ENCODE results near the gene FUT9. TPM values are rescaled to one million over a fixed set of nuclear protein-coding genes. Genes with fewer than 3 reads are reported as not detected.
A peak's percentile ranks its signal among the peaks of the same experiment; 100 is the strongest.

FUT9 gene
- polyA plus RNA-seq (ENCODE audit: insufficient read length in 3 of 3) = 1 to 10 TPM; 3.3 to 5.2 (median 4.0) TPM

DNA sequence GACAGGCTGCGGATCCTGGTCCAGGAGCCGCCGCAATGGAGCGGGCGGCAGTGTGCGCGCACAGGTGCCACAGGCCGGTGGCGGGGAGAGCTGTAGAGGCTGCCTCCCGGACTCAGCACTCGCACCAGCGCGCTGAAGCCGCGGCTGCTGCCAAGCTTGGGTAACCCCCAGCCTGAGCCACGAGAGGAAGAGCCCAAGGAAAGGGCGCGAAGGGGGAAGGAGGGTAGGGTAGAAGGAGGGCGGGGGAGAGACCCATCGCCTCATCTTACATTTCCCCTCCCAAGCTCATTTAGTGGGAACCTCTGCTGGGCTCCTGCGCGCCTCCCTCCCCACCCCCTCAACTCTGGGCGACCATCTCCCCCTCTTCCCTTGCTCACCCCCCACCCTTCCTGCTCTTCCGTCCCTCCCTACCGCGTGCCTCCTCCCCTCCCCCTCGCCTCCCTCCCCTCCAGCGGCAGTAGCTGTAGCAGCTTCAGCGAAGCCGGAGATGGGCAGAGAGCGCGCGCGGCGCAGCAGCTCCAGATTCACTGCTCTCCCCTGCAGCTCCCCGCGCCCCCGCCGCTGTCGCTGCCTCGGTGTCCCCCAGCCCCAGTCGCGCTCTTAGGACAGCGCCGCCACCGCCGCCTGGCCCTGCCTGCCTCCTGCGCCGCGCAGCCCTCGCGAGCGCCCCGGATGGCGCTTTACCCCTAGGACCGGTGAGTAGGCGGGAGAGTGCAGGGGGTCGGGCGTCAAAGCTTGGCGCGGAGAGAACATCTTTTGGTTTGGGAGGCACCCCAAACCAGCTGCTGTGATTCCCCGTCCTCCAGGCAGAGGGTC is at the start of gene FUT9:
Gene FUT9, plus strand, starts transcription at position 457 of the 816 bp plus-strand sequence. CDS start 187,182 bp downstream, outside the sequence.
- DNase-seq (ENCODE audit: low read depth in 3 of 3, low spot score in 2 of 3) = peak in 2 of 3 donors; percentile 29 to 51

GRCh38 chr6:95967594-95967993 is 48.2 kb upstream of the FUT9 start:
- no peak for DNase-seq (ENCODE audit: low read depth in 3 of 3, low spot score in 2 of 3)

- no peak for DNase-seq (ENCODE audit: low read depth in 3 of 3, low spot score in 2 of 3)
Observed at GRCh38 chr6:95973976-95974375, 41.8 kb upstream of the FUT9 start.

DNA sequence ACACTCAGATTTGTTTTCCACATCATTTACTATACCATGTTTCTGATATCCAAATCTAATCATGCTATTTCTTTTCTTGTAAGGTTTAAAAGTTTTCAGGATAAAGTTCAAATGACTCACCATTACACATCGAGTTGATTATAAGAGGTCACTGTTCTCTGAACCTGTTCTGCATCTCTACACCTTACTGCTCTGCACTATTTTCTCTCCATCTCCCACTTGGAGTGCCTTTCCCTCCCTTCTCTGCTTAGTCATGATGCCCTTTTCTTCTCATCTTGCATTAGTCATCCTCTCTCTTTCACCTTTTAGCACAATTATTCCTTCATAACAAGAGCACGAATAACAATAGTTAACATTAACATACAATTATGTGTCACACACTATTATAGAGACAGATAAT is 37.5 kb upstream of the FUT9 start:
- no peak for DNase-seq (ENCODE audit: low read depth in 3 of 3, low spot score in 2 of 3)

DNA sequence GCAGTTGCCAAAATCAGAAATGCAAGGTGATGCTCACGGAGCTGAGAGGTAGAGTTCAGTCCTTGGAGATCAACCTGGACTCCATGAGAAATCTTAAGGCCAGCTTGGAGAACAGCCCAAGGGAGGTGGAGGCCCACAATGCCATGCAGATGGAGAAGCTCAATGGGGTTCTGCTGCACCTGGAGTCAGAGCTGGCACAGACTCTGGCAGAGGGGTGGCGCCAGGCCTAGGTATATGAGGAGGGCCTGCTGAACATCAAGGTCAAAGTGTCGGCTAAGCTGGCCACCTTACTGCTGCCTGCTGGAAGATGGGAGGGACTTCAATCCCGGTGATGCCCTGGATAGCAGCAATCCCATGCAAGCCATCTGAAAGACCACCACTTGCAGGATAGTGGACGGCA is 23.9 kb upstream of the FUT9 start:
- DNase-seq (ENCODE audit: low read depth in 3 of 3, low spot score in 2 of 3) = no peak

GRCh38 chr6:95994151-95994550 is 21.6 kb upstream of the FUT9 start:
- no peak for DNase-seq (ENCODE audit: low read depth in 3 of 3, low spot score in 2 of 3)

DNA sequence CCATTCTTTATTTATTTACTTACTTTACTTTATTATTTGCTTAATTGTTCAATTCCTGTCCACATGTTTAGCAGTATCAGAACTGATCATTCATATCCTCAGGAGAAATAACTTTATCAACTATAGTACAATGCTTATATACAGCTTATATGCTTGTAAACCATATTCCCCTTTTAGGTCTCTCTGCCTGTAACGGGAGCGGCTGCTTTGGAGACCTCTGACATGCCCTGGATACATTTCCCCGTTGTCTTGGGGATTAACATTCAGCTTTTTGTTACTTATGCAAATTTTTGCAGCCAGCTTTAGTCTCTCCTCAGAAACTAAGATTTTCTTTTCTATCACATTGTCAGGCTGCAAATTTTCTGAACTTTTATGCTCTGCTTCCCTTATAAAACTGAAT is 17.6 kb upstream of the FUT9 start:
- DNase-seq (ENCODE audit: low read depth in 3 of 3, low spot score in 2 of 3) = no peak

GRCh38 chr6:96001891-96002575 is 13.7 kb upstream of the FUT9 start:
- no peak for DNase-seq (ENCODE audit: low read depth in 3 of 3, low spot score in 2 of 3)

- no peak for DNase-seq (ENCODE audit: low read depth in 3 of 3, low spot score in 2 of 3)
Observed at GRCh38 chr6:96002576-96002910, 13.2 kb upstream of the FUT9 start.

- DNase-seq (ENCODE audit: low read depth in 3 of 3, low spot score in 2 of 3) = no peak
Observed at GRCh38 chr6:96002912-96003311, 12.9 kb upstream of the FUT9 start.

DNA sequence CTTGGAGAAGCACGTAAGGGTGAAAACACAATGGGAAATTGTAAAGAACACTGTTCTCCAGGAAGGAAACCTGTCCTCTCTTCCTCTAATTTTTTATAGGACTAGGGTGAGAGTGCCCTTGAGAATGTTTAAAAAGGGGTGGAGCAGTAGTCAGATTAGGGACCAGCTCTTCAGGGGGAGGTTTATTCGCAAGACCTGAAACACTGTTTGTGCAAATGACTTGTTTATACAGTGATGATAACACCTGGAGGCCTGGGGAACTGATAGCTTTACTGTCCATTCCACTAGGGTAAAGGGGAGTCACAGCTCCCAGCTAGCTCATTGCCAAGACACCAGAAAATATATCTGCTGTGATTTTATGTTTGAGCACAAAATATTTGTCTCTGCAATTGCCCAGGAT is 8.1 kb upstream of the FUT9 start:
- no peak for DNase-seq (ENCODE audit: low read depth in 3 of 3, low spot score in 2 of 3)

DNA sequence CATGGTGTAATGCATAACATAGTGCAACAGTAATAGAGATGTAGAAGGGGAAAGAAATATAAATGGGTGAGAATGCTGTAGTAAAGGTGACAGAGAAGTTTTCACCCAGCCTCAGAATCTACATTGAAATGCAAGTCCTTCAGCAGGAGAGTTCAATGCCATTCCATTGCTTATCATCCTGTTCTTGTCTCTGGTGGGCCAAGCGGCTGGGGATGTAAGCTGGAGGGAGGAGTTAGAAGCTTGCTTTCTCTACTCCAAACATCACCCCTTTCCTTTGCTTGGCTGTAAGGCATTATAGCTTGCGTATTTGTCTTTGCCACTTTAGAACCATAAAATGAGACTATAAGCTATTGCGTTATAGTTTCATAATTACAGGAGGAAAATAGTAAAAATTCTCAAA is 2.2 kb upstream of the FUT9 start:
- no peak for DNase-seq (ENCODE audit: low read depth in 3 of 3, low spot score in 2 of 3)

- no peak for DNase-seq (ENCODE audit: low read depth in 3 of 3, low spot score in 2 of 3)
Observed at GRCh38 chr6:96014846-96015517, 792 bp upstream of the FUT9 start.

GRCh38 chr6:96016334-96017069 is 728 bp downstream of the FUT9 start:
- DNase-seq (ENCODE audit: low read depth in 3 of 3, low spot score in 2 of 3) = no peak

DNA sequence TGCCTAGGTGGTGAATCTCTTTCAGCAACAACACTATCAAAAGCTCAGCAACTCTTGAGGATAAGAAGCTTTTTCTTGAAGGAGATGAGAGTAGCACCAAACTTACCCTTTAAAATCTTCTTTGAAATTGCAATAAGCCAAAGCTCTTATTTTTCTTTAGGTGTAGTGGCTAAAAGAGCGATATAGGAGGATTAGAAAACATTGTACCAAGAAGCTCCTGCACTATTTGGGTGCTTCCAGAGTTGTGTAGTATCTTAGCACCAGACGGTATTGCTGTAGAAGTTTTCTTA is 1.2 kb downstream of the FUT9 start:
- no peak for DNase-seq (ENCODE audit: low read depth in 3 of 3, low spot score in 2 of 3)

DNA sequence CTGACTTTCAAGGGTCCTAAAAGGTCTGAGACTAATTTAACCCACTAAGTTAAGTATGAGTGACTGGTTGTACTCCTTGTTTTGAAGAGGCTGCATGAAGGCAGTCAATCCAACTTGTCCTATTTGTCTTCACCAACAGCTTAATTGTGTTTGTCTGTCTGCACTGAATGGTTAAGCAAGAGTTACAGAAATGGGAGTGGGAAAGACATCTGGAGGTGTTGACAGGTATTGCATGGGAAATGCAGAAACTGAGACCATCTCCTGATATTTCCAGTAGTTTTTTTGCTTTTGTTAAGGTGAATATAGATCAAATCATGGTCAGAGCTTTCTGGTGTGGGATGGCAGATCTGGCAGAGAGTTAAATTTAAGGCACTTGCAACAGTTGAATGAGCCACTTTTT is 6.5 kb downstream of the FUT9 start:
- DNase-seq (ENCODE audit: low read depth in 3 of 3, low spot score in 2 of 3) = no peak

DNA sequence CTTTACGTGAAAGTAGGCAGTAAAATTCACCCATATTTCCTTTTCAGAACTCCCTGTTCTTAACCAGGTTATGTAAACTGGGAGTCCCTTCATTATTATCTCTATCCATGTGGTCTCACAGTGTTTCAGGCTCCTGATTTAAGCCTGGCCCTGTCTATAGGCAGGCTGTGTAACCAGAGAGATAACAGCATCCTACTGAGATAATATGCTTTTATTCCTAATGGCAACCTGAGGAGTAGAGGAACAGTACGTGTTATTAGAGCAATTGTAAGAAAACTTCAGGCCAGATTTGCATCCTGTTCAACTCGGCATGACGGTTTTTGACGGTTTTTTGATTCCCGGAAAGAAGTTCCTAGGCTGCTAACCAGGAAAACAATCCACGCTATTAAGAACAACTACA is 16.9 kb downstream of the FUT9 start:
- no peak for DNase-seq (ENCODE audit: low read depth in 3 of 3, low spot score in 2 of 3)

DNA sequence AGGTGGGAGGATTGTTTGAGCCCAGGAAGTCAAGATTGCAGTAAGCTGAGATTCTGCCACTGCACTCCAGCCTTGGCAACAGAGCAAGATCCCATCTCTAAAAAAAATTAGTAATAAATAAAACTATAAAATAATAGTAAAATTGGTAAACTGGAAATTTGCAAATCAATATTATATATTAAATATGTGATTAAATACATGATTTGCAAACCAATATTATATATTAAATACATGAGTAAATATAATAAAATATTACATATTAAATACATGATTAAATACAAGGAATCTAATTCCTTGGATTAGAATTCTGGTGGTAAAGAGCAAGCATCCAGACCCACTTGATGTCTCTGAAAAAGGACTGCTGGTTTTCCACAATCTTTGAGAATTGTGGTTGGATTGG is 35.8 kb downstream of the FUT9 start:
- DNase-seq (ENCODE audit: low read depth in 3 of 3, low spot score in 2 of 3) = no peak

DNA sequence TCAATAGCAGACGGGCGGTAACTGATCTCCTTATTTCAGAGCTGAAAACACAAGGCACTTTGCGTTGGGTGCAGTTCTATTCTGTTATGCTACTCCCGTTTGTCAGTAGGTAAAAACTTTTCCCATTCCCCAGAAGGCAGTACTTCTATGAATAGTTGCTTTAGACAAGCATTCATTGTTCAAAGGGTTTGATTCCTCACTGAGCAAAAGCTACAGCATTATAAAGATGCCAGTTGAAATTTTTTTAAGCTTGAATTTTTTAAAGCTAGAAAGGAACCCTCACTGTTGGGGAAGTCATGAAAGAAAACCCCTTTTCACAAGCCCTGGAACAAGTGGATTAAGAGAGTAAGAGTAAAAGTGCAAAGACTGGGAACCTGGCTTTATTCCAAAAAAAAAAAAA is 42.3 kb downstream of the FUT9 start:
- no peak for DNase-seq (ENCODE audit: low read depth in 3 of 3, low spot score in 2 of 3)

DNA sequence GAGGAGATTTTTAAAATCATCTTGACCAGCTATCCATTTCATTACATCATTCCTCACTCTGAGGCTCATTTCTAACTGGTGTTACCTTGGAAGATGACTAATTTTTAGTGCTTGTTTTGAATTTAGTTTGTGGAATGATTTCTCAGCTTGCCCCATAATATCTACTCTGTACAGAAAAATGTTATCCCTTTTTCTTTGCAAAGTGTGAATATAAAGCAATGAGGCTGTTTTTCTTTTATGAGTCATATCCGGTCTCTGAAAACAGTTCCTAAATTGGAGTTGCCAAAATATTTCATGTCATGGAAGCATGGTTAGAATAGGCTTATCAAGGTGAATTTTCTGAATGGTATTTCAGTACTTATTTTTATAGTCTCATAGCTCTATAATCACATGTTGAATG is 43.8 kb downstream of the FUT9 start:
- no peak for DNase-seq (ENCODE audit: low read depth in 3 of 3, low spot score in 2 of 3)

DNA sequence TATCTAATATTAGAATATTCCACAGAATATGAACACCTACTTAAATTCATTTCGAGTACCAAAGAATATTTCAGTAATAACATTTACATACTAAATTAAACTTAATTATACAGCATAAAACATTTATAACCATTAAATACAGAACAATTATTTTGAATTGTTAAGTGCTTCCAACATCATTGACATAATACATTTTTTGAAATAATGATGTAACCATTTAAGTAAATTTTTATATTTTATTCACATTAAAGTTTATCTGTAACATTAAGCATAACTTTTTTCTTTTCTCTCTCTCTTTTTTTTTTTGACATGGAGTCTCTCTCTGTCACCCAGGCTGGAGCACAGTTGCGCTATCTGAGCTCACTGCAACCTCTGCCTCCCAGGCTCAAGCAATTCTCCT is 44.5 kb downstream of the FUT9 start:
- DNase-seq (ENCODE audit: low read depth in 3 of 3, low spot score in 2 of 3) = no peak
